HG02870 (cell line): Measurements from ENCODE around the gene EDC4.
A peak's percentile ranks its signal among the peaks of the same experiment; 100 is the strongest.
"Not testable (repeated sequence)": the region's sequence is repeated elsewhere in the genome, so short reads cannot be mapped to it uniquely, and the experiment has no call there.

Source experiments
- ATAC-seq: cut with Tn5 transposase; IDR thresholded peaks from one replicate; pipeline ENCODE4 v1.9.1; 2021; ENCODE audit warnings: mild to moderate bottlenecking, moderate library complexity; ENCODE audit not compliant: unreplicated experiment

The EDC4 gene

GRCh38 chr16:67872631-67873434, at the start of gene EDC4:
Gene EDC4 (plus strand): TSS chr16:67873052. CDS start chr16:67873262, 210 bp downstream.
- peak; percentile 59 for ATAC-seq

- ATAC-seq = no peak
Measured at GRCh38 chr16:67825119-67825518, 47.7 kb upstream of the EDC4 start.

GRCh38 chr16:67825906-67826305, 46.9 kb upstream of the EDC4 start:
- ATAC-seq = no peak

- ATAC-seq = no peak
Measured at GRCh38 chr16:67828651-67829050, 44.2 kb upstream of the EDC4 start.

- ATAC-seq = no peak
Measured at GRCh38 chr16:67833030-67833414, 39.8 kb upstream of the EDC4 start.

- ATAC-seq = peak; percentile 89
Measured at GRCh38 chr16:67833415-67834241, 39.2 kb upstream of the EDC4 start.

- no peak for ATAC-seq
Measured at GRCh38 chr16:67834242-67834614, 38.6 kb upstream of the EDC4 start.

- ATAC-seq = not testable (repeated sequence)
Measured at GRCh38 chr16:67837190-67837589, 35.7 kb upstream of the EDC4 start.

GRCh38 chr16:67837811-67838210, 35.0 kb upstream of the EDC4 start:
- ATAC-seq = no peak

- ATAC-seq = no peak
Measured at GRCh38 chr16:67841198-67841815, 31.5 kb upstream of the EDC4 start.

- peak; percentile 47 for ATAC-seq
Measured at GRCh38 chr16:67841816-67842508, 30.9 kb upstream of the EDC4 start, which contains the start of gene THAP11. Gene THAP11 (plus strand): TSS chr16:67842320. CDS start chr16:67842555, 235 bp downstream.

- ATAC-seq = peak; percentile 14
Measured at GRCh38 chr16:67842509-67843342, 30.1 kb upstream of the EDC4 start.

- ATAC-seq = no peak
Measured at GRCh38 chr16:67843343-67843765, 29.5 kb upstream of the EDC4 start.

- no peak for ATAC-seq
Measured at GRCh38 chr16:67844497-67844896, 28.4 kb upstream of the EDC4 start.

- ATAC-seq = no peak
Measured at GRCh38 chr16:67845291-67846062, 27.4 kb upstream of the EDC4 start.

GRCh38 chr16:67846063-67846319, 26.9 kb upstream of the EDC4 start:
- ATAC-seq = no peak

GRCh38 chr16:67846320-67847063, 26.4 kb upstream of the EDC4 start, which contains the start of gene NUTF2:
Gene NUTF2 (plus strand): TSS chr16:67846933. CDS start chr16:67865131, 18,198 bp downstream.
- ATAC-seq = peak; percentile 49

- peak; percentile 26 for ATAC-seq
Measured at GRCh38 chr16:67847064-67847861, 25.6 kb upstream of the EDC4 start, which contains the start of gene CENPT. Gene CENPT (minus strand): TSS chr16:67847693. CDS start chr16:67833859, 13,834 bp downstream.
